ENCODE data around the gene AAK1.

- TF ChIP-seq ZBTB7A (IDR thresholded peaks at IDR 0.05; ENCODE audit: low read depth) (no peak), TCF12 (IDR thresholded peaks at IDR 0.05; ENCODE audit: low read depth) (no peak), CEBPB (IDR thresholded peaks at IDR 0.05) (no peak)
Measured at GRCh38 chr2:69561101-69561500, 82.4 kb downstream of the AAK1 start.

All from Ishikawa (cell line).